Fibroblast of villous mesenchyme (primary cell): ENCODE data around the gene COX6B2. TPM values are rescaled to one million over a fixed set of nuclear protein-coding genes. Genes with fewer than 3 reads are reported as not detected.

Experiments used
- DNase-seq: peaks from one replicate; pipeline ENCODE4 v3.0.0-alpha.2; 2010; ENCODE audit warnings: low read depth
- H3K4me3 ChIP-seq: 2 replicates; pipeline ENCODE4 v1.5.1; 2011; ENCODE audit warnings: low read depth, mild to moderate bottlenecking, low read length
- total RNA-seq: library from RNA; depleted of rRNA; stranded (reverse); fragments of >200 nt; gene quantifications from 2 replicates; pipeline ENCODE4 v1.2.3, GENCODE V29; 2012
- TF ChIP-seq, protein P1 (sequence below): IDR thresholded peaks from 2 replicates; pipeline ENCODE4 v1.5.1; 2012; ENCODE audit warnings: low read depth, mild to moderate bottlenecking, low read length; ENCODE audit not compliant: insufficient read depth

COX6B2 gene
- total RNA-seq, 1 donor: under 0.01 TPM

GRCh38 chr19:55350620-55351315, 3.8 kb downstream of the COX6B2 start:
- H3K4me3 ChIP-seq: no peak overlapping the region
- TF ChIP-seq, protein P1, sequence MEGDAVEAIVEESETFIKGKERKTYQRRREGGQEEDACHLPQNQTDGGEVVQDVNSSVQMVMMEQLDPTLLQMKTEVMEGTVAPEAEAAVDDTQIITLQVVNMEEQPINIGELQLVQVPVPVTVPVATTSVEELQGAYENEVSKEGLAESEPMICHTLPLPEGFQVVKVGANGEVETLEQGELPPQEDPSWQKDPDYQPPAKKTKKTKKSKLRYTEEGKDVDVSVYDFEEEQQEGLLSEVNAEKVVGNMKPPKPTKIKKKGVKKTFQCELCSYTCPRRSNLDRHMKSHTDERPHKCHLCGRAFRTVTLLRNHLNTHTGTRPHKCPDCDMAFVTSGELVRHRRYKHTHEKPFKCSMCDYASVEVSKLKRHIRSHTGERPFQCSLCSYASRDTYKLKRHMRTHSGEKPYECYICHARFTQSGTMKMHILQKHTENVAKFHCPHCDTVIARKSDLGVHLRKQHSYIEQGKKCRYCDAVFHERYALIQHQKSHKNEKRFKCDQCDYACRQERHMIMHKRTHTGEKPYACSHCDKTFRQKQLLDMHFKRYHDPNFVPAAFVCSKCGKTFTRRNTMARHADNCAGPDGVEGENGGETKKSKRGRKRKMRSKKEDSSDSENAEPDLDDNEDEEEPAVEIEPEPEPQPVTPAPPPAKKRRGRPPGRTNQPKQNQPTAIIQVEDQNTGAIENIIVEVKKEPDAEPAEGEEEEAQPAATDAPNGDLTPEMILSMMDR: no peak
- DNase-seq: no peak

- TF ChIP-seq, protein P1: no peak
- no peak for DNase-seq
- H3K4me3 ChIP-seq: no peak overlapping the region
Observed at GRCh38 chr19:55348317-55349034, 6.0 kb downstream of the COX6B2 start.

DNA sequence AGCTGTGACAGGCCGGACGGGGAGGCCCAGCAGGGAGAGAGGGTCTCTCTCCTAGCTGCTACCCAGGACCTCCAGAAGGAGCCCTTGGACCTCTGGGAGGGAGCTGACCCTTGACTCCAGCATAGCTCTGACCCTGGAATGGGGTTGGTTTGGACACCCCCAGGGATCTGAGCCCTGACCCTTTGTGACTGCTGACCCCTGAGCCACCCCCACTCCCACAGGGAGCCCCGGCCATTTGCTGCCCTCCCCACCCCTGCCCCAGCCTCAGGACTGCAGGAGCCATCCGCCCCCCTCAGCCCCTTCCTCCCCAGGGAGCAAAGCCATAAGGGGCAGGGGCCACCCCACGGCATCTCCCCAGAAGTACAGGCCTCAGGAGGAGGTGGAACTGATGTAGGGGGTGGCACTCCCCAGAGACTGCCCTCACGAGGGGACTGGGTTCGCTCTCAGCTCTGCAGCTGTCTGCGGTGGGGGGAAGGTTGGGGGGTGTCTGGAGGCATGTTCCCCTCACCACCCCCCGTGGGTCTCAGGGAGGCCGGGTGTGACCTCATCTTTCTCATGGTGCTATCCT, 7.0 kb downstream of the COX6B2 start:
- DNase-seq: no peak
- TF ChIP-seq, protein P1: no peak
- no peak overlapping the region for H3K4me3 ChIP-seq

DNA sequence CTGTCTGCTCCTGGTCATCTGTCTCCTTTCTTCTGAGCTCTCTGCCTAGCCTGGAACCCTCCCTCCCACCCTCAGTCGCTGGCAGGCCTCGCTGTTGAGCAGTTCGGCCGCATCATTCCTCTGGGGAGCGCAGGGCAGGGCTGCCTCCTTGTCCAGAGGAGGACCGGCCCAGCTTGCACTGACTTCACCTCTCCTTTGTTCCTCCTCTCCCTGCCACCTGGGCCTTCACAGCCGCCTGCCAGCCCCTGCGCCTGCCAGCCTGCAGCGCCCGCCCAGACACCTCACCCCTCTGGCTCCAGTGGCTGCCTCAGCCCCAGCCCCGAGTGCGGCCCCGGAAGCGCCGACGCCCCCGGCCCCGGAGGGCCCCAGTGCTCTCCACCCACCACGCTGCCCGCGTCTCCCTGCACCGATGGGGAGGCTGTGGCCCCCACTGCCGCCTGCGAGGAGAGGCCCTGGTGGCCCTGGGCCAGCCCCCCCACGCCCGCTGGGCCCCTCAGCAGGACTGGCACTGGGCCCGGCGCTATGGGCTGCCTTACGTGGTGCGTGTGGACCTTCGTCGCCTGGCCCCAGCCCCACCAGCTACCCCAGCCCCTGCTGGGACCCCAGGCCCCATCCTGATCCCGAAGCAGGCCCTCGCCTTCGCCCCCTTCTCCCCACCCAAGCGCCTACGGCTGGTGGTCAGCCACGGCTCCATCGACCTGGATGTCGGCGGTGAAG, 7.6 kb downstream of the COX6B2 start:
- TF ChIP-seq, protein P1: no peak
- H3K4me3 ChIP-seq: no peak overlapping the region
- no peak for DNase-seq

- TF ChIP-seq, protein P1: no peak
- no peak overlapping the region for H3K4me3 ChIP-seq
- no peak for DNase-seq
Observed at GRCh38 chr19:55345818-55346724, 8.4 kb downstream of the COX6B2 start.
